Cardiac muscle cell (in vitro differentiated cells and primary cell): ENCODE results near the gene AUNIP. TPM values are rescaled to one million over a fixed set of nuclear protein-coding genes. Genes with fewer than 3 reads are reported as not detected.

Source experiments
- DNase-seq, 2 donors: peaks; one replicate each; pipeline versions ENCODE4 v3.0.0 to v3.0.0-alpha.2; 2010 to 2017; ENCODE audit warnings: low read depth in 1 of 2, low spot score in 1 of 2
- H3K27ac ChIP-seq: fragments of 200-600 bp; sonication (generic); 2 replicates; pipeline ENCODE4 v1.5.1; 2016
- H3K27me3 ChIP-seq: fragments of 200-600 bp; sonication (generic); 2 replicates; pipeline ENCODE4 v1.6.0; 2016; ENCODE audit warnings: control low read depth
- H3K36me3 ChIP-seq: fragments of 200-600 bp; sonication (generic); 2 replicates; pipeline ENCODE4 v1.5.1; 2016; ENCODE audit warnings: control low read depth
- H3K4me1 ChIP-seq: fragments of 200-600 bp; sonication (generic); 2 replicates; pipeline ENCODE4 v1.8.1; 2017; ENCODE audit warnings: low read depth, mild to moderate bottlenecking, mixed run types
- H3K4me3 ChIP-seq: fragments of 200-600 bp; sonication (generic); 2 replicates; pipeline ENCODE4 v1.5.1; 2016; ENCODE audit warnings: mild to moderate bottlenecking
- H3K9me3 ChIP-seq: fragments of 200-600 bp; sonication (generic); 2 replicates; pipeline ENCODE4 v1.5.1; 2017; ENCODE audit warnings: low read depth, mild to moderate bottlenecking, control low read depth
- polyA plus RNA-seq: library from polyadenylated mRNA; unstranded; fragments of >200 nt; fragmentation: Nextera tagmentation; extraction: Ambion mirVana; gene quantifications from 2 replicates; pipeline ENCODE4 v1.2.1, GENCODE V29; 2016
- total RNA-seq: library from RNA; depleted of rRNA; stranded (reverse); fragments of >200 nt; gene quantifications from 2 replicates; pipeline ENCODE4 v1.2.3, GENCODE V29; 2016
- TF ChIP-seq, protein P1 (sequence below): IDR thresholded peaks from 2 replicates; pipeline ENCODE4 v1.5.1; 2012; ENCODE audit warnings: low read depth, mild to moderate bottlenecking, low read length

Gene AUNIP
- total and polyA plus RNA-seq, 2 experiments from 2014 or later: 4.4 to 4.9 TPM

DNA sequence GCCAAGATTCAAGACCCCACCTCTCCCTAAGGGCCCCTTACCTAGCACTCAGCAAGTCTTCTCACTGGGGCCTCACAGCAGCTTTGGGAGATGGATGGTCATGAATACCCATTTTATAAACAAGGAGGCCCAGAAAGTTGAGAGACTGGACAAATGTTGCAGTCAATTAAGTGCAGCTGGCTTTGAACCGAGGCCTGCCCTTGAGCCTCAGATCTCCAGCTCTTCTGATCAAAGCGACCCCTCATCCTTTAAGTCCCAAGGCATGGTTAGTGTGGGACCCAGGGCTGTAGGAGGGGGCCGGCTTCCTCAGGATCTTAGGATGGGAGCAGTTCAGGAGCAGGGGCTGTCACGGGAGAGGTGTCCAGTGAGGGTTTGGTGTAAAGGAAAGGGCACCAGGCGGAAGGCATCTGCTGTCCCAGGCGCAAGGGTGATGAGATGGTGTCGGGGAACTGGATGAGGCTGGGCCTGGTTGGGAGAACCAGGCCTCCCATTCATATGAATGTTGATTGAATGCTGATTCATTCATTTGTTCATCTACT, 44.6 kb downstream of the AUNIP start:
- Histone ChIP-seq H3K36me3 (peaks cover 13% of the 10 kb centered on the region), H3K9me3 (no peaks in the 10 kb centered on the region), H3K4me3 (no peak overlapping the region), H3K27me3 (no peaks in the 10 kb centered on the region), H3K4me1 (peaks cover 19% of the 10 kb centered on the region), H3K27ac (no peak overlapping the region)
- no peak for DNase-seq
- TF ChIP-seq, protein P1, sequence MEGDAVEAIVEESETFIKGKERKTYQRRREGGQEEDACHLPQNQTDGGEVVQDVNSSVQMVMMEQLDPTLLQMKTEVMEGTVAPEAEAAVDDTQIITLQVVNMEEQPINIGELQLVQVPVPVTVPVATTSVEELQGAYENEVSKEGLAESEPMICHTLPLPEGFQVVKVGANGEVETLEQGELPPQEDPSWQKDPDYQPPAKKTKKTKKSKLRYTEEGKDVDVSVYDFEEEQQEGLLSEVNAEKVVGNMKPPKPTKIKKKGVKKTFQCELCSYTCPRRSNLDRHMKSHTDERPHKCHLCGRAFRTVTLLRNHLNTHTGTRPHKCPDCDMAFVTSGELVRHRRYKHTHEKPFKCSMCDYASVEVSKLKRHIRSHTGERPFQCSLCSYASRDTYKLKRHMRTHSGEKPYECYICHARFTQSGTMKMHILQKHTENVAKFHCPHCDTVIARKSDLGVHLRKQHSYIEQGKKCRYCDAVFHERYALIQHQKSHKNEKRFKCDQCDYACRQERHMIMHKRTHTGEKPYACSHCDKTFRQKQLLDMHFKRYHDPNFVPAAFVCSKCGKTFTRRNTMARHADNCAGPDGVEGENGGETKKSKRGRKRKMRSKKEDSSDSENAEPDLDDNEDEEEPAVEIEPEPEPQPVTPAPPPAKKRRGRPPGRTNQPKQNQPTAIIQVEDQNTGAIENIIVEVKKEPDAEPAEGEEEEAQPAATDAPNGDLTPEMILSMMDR: no peak

DNA sequence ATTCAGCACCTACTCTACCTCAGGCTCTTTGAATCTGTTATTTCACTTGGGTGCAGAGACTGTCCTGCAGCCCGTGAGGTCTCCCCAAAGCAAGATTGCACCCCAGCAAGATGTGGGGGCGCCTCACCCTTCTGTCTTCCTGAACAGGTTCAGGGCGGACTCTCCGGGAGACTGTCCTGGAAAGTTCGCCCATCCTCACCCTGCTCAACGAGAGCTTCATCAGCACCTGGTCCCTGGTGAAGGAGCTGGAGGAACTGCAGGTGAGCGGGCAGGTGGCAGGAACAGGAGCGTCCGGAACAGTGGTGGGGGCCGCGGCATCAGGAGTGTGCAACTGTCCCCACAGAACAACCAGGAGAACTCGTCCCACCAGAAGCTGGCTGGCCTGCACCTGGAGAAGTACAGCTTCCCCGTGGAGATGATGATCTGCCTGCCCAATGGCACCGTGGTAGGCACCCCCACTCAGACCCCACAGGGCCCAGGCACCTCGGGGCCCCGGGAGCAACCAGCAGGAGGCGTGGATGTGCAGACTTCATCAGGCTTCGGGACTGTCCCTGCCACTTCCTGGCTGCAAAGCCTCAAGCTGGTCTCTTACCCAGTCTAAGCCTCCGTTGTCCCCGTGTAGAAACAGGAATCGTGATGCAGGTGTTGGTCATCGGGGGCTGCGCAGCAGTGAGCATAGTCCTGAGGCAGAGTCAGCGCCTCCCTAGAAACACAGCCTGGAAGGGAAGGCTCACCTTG, 45.4 kb downstream of the AUNIP start:
- Histone ChIP-seq H3K4me3 (no peak overlapping the region), H3K27ac (no peak overlapping the region), H3K4me1 (peaks cover 16% of the 10 kb centered on the region), H3K36me3 (peaks cover 17% of the 10 kb centered on the region), H3K27me3 (no peaks in the 10 kb centered on the region), H3K9me3 (no peaks in the 10 kb centered on the region)
- DNase-seq: no peak
- TF ChIP-seq, protein P1: no peak

DNA sequence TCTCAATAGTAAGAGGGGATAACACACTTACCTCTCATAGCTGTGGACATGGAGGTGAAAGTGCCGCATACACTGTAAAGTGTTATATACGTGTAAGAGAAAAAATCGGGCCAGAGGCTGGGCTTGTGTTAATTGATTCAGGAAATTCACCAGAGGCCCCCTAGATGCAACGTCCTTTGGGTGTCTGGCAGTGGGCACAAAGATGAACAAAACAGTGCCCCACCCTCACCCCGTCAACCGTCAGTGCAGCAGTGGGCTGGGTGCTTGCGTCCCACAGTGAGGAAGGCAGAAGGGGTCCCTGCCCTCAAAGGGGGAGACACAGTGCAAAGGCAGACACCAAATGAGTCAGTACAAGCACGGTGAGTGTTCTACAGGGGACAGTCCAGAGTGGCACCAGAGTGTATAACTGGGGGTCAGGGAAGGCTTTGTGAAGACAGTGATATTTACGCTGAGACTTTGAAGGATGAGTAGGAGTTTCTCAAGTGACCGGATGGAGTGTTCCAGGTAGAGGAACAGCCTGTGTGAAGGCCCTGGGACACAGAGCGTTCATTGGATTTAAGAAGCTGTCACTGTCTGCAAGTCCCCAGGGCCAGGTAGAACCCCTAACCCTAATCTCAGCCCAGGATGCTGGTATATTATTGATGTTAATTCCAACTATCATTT, 46.1 kb downstream of the AUNIP start:
- Histone ChIP-seq H3K36me3 (peaks cover 18% of the 10 kb centered on the region), H3K27me3 (no peaks in the 10 kb centered on the region), H3K9me3 (no peaks in the 10 kb centered on the region), H3K27ac (no peak overlapping the region), H3K4me1 (peaks cover 9% of the 10 kb centered on the region), H3K4me3 (no peak overlapping the region)
- no peak for DNase-seq
- TF ChIP-seq, protein P1: no peak

DNA sequence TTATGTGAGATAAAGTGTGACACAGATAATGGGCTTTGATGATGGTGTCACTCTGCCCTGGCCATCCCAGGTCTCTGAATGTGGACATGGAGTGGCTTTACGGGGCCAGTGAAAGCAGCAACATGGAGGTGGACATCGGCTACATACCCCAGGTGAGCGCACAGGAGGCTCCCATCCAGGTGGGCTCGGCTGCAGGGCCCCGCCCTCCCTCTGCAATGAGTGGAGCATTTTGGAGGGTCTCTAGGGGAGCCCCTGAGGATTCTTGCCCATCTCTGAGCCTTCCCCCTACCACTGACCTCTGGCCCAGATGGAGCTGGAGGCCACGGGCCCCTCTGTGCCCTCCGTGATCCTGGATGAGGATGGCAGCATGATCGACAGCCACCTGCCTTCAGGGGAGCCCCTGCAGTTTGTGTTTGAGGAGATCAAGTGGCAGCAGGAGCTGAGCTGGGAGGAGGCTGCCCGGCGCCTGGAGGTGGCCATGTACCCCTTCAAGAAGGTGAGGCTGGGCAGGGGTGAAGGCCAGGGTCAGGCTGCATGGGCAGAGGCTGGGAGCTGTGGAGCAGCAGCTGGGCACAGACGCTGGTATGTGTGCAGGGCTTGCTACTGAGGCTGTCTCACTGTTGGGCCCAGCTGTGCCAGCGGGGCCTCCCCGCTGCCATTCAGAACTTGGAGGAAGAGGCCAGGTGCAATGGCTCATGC, 47.7 kb downstream of the AUNIP start:
- TF ChIP-seq, protein P1: no peak
- Histone ChIP-seq H3K9me3 (no peaks in the 10 kb centered on the region), H3K36me3 (peaks cover 20% of the 10 kb centered on the region), H3K27me3 (no peaks in the 10 kb centered on the region), H3K4me1 (no peaks in the 10 kb centered on the region), H3K27ac (no peak overlapping the region), H3K4me3 (no peak overlapping the region)
- DNase-seq: no peak
